WERI-Rb-1 (cell line): ENCODE measurements around the gene C5orf34.

Experiments
- DNase-seq: peaks from one replicate; pipeline ENCODE4 v3.0.0-alpha.2; 2020
- H3K27ac ChIP-seq: fragments of 250-450 bp; sonication (Bioruptor Pico); 2 replicates; pipeline ENCODE4 v1.5.1; 2020; ENCODE audit warnings: mild to moderate bottlenecking, moderate library complexity
- H3K27me3 ChIP-seq: fragments of 250-450 bp; sonication (Bioruptor Pico); 2 replicates; pipeline ENCODE4 v1.5.1; 2021; ENCODE audit warnings: mild to moderate bottlenecking, low read depth, moderate library complexity; ENCODE audit not compliant: insufficient read depth, severe bottlenecking
- H3K36me3 ChIP-seq: fragments of 250-450 bp; sonication (Bioruptor Pico); 2 replicates; pipeline ENCODE4 v1.5.1; 2020; ENCODE audit warnings: mild to moderate bottlenecking, moderate library complexity
- H3K4me3 ChIP-seq: 2 replicates; pipeline ENCODE4 v1.5.1; 2011; ENCODE audit warnings: low read depth, mild to moderate bottlenecking, control low read depth, low read length
- H3K9me3 ChIP-seq: fragments of 250-450 bp; sonication (Bioruptor Pico); 2 replicates; pipeline ENCODE4 v1.5.1; 2021; ENCODE audit warnings: mild to moderate bottlenecking, moderate library complexity; ENCODE audit not compliant: severe bottlenecking
- TF ChIP-seq, protein P1 (sequence below): IDR thresholded peaks from 2 replicates; pipeline ENCODE4 v1.5.1; 2011; ENCODE audit warnings: low read depth, mild to moderate bottlenecking, control low read depth, inconsistent platforms, low read length

Gene C5orf34, protein sequence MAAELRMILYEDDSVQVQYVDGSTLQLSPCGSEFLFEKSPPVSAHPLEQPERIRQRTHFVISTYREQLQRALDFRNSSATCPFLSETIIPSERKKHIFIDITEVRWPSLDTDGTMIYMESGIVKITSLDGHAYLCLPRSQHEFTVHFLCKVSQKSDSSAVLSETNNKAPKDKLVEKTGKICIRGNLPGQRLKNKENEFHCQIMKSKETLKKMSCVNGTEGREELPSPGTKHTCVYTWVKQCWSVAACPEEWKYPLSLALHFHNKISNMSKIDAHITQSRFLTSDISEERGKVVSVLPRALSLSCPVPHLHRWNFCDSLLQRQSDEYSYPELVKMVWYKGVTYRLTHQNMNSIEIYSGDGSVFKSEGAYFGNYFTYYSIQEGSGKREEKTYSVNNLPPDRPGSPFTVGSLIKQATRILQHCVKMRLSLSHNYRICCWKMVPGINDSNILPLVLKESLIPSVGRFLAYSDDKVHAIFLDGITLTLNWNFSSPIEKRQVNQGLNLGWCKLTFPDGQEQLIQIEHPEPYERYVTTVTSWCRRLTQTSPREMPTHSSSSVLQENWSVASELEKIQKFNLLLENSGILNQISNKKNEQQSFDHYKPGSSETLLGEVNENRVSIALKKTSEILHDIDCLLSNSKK

GRCh38 chr5:43514816-43515677, at the start of gene C5orf34:
Gene C5orf34, minus strand, starts transcription at chr5:43515148. Its CDS starts 5,809 bp downstream, at chr5:43509339.
- H3K4me3 ChIP-seq, result peak within 1 kb of the TSS; percentile 95
- no peaks in the 10 kb centered on the region for H3K27me3 ChIP-seq
- H3K27ac ChIP-seq, result peak within 1 kb of the TSS; percentile 89
- H3K36me3 ChIP-seq, result no peaks in the 10 kb centered on the region; the same call in 1 of the 2 replicates
- TF ChIP-seq, protein P1, sequence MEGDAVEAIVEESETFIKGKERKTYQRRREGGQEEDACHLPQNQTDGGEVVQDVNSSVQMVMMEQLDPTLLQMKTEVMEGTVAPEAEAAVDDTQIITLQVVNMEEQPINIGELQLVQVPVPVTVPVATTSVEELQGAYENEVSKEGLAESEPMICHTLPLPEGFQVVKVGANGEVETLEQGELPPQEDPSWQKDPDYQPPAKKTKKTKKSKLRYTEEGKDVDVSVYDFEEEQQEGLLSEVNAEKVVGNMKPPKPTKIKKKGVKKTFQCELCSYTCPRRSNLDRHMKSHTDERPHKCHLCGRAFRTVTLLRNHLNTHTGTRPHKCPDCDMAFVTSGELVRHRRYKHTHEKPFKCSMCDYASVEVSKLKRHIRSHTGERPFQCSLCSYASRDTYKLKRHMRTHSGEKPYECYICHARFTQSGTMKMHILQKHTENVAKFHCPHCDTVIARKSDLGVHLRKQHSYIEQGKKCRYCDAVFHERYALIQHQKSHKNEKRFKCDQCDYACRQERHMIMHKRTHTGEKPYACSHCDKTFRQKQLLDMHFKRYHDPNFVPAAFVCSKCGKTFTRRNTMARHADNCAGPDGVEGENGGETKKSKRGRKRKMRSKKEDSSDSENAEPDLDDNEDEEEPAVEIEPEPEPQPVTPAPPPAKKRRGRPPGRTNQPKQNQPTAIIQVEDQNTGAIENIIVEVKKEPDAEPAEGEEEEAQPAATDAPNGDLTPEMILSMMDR, result no peak
- H3K9me3 ChIP-seq, result no peaks in the 10 kb centered on the region
- peak; percentile 97 for DNase-seq

DNA sequence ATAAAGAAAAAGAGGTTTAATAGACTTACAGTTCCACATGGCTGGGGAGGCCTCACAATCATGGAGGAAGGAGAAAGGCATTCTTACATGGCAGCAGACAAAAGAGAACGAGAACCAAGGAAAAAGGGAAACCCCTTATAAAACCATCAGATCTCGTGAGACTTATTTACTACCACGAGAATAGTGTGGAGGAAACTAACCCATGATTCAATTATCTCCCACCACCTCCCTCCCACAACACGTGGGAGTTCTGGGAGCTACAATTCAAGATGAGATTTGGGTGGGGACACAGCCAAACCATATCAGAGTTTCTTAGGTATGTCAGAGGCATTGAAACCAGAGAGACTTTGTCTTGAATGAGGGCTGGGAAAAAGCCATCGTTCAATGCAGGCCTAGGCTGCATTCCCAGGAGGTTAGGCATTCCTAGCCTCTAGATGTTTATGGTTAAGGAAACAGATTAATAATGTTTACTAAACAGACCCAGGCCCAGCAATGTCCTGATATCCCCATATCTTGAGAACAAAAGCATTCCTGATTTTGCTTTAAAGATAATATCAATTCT, 49.4 kb upstream of the C5orf34 start:
- H3K27me3 ChIP-seq, result no peaks in the 10 kb centered on the region
- no peak for DNase-seq
- no peaks in the 10 kb centered on the region for H3K36me3 ChIP-seq
- H3K9me3 ChIP-seq, result no peaks in the 10 kb centered on the region
- H3K4me3 ChIP-seq, result no peak overlapping the region
- no peak overlapping the region for H3K27ac ChIP-seq
- TF ChIP-seq, protein P1, result no peak

DNA sequence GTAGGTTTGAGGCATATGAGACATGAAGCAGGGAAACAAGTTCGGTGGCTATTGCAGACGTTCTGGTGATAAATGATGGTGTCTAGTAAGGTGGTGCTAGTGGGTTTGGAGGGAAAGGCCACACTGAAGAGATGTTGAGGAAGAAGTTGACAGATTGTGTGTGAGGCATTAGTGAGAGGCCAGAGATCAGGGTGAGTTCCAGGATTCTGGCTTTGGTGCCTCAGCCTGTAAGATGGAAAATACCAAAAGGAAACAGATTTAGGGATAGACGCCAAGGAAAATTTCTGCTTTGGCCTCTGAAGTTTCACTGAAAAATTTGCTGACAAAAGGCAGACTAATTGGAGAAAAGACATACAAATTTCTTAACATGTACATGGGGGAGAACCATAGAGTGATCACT, 48.4 kb upstream of the C5orf34 start:
- DNase-seq, result no peak
- Histone ChIP-seq H3K4me3 (no peak overlapping the region), H3K36me3 (no peaks in the 10 kb centered on the region), H3K27ac (no peak overlapping the region), H3K9me3 (no peaks in the 10 kb centered on the region), H3K27me3 (no peaks in the 10 kb centered on the region)
- TF ChIP-seq, protein P1, result no peak

DNA sequence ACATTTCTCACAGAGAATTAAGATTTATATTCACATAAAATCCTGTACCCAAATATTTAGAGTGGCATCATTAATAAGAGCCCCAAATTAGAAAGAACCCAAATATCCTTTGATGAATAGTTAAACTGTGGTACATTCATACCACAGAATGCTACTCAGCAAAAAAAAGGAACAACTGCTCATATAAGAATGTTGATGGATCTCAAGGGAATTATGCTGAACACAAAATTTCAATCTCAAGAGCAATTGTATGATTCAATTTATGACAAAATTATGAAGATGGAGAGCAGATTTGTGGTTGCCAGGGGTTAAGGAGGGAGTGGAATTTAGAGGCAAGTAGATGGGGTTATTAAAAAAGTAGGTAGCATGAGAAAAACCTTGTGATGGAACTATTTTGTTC, 46.4 kb upstream of the C5orf34 start:
- H3K27me3 ChIP-seq, result no peaks in the 10 kb centered on the region
- DNase-seq, result no peak
- H3K36me3 ChIP-seq, result peaks cover 1% of the 10 kb centered on the region; the same call in 1 of the 2 replicates
- no peaks in the 10 kb centered on the region for H3K9me3 ChIP-seq
- no peak overlapping the region for H3K27ac ChIP-seq
- TF ChIP-seq, protein P1, result no peak
- H3K4me3 ChIP-seq, result no peak overlapping the region

DNA sequence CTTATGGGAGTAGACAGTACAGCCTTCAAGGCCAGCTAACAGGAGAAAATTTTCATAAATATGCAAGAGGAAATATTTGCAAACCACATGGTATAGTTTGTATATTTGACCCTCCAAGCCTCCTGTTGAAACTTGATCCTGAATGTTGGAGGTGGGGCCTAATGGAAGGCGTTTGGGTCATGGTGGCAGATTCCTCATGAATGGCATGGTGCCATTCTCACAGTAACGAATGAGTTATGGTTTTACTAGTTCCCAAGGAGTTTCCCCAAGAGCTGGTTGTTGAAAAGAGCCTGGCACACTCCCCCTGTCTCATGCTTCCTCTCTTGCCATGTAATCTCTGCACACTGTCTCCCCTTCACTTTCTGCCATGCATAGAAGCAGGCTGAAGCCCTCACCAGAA, 45.2 kb upstream of the C5orf34 start:
- H3K27ac ChIP-seq, result no peak overlapping the region
- no peaks in the 10 kb centered on the region for H3K9me3 ChIP-seq
- H3K4me3 ChIP-seq, result no peak overlapping the region
- TF ChIP-seq, protein P1, result no peak
- peaks cover 8% of the 10 kb centered on the region for H3K36me3 ChIP-seq
- DNase-seq, result no peak
- no peaks in the 10 kb centered on the region for H3K27me3 ChIP-seq
